Choroid plexus epithelial cell (primary cell): ENCODE data around the gene GRAMD1B.

ENCODE experiments used
- DNase-seq: peaks from one replicate; pipeline ENCODE4 v3.0.0-alpha.2; 2010; ENCODE audit warnings: low read depth
- H3K4me3 ChIP-seq: 2 replicates; pipeline ENCODE4 v1.5.1; 2011; ENCODE audit warnings: low read depth, mild to moderate bottlenecking, control low read depth, low read length, moderate library complexity
- TF ChIP-seq, protein P1 (sequence below): conservative IDR thresholded peaks from 2 replicates; pipeline ENCODE4 v1.5.1; 2011; ENCODE audit warnings: low read depth, mild to moderate bottlenecking, control low read depth, inconsistent platforms, low read length, moderate library complexity

Gene GRAMD1B

DNA sequence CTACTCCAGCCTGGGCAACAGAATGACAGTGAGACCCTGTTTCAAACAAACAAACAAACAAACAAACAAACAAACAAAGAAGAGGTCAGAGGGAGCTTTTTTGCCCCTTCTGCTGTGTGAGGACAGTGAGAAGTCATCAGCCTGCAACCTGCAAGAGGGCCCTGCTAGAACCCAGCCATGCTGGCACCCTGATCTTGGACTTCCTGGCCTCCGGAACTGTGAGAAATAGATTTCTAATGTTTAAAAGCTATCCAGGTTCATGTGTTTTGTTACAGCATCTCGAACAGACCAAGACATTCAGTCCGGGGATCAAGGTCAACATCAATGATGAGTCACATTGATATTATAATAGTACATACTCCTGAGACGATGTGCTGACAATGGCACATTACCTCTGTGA lies 41.4 kb upstream of the GRAMD1B start:
- no peak for DNase-seq
- TF ChIP-seq, protein P1, sequence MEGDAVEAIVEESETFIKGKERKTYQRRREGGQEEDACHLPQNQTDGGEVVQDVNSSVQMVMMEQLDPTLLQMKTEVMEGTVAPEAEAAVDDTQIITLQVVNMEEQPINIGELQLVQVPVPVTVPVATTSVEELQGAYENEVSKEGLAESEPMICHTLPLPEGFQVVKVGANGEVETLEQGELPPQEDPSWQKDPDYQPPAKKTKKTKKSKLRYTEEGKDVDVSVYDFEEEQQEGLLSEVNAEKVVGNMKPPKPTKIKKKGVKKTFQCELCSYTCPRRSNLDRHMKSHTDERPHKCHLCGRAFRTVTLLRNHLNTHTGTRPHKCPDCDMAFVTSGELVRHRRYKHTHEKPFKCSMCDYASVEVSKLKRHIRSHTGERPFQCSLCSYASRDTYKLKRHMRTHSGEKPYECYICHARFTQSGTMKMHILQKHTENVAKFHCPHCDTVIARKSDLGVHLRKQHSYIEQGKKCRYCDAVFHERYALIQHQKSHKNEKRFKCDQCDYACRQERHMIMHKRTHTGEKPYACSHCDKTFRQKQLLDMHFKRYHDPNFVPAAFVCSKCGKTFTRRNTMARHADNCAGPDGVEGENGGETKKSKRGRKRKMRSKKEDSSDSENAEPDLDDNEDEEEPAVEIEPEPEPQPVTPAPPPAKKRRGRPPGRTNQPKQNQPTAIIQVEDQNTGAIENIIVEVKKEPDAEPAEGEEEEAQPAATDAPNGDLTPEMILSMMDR, result no peak

DNA sequence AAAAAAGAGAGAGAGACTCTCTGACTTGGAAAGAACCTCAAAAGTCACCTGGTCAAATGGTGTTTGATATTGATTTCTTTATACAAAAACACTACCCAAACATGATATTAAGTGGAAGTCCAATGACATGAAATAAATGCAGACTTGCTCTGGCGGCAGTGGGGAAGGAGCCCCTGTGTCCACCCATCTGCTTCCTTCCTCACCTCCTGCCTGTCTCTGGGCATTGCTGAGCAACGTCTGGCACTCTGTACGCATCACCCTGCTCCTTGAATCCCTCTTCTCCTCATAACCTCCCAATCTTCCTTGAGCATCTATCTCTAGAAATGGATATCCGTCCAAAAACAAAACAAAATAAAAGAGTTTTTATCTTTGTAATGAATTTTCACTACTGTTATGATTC lies 39.9 kb upstream of the GRAMD1B start:
- DNase-seq, result no peak
- TF ChIP-seq, protein P1, result no peak
- no peak overlapping the region for H3K4me3 ChIP-seq

More for the DNA sequence above, 41.4 kb upstream of the GRAMD1B start:
- H3K4me3 ChIP-seq, result no peak overlapping the region

DNA sequence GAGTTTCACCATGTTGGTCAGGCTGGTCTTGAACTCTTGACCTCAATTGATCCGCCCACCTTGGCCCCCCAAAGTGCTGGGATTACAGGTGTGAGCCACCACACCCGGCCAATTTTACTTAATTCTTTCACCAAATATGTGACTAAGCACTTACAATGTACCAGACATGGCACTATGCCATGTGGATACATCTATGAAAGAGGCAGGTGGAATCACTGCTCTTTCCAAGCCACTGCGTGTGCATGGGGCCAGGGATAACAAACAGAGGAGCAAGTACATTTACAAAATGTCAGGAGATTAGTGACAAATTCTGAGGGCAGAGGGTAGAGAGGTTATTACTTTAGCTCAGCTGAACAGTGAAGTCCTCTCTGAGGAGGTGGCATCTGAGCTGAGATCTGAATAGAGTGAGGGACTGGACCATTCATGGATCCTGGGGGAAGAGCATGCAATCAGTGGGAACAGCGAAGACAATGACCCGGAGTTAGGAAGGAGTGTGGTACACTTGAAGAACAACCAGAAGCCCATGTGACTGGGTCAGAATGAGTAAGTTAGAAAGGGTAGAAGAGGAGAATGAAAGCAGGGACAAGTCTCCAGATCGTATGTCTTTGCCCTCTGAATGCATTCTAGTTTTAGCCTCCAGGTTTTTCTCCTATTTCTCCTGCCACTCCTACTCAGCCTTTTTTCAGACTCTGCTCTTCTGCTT lies 38.3 kb upstream of the GRAMD1B start:
- DNase-seq, result no peak
- TF ChIP-seq, protein P1, result no peak
- no peak overlapping the region for H3K4me3 ChIP-seq

DNA sequence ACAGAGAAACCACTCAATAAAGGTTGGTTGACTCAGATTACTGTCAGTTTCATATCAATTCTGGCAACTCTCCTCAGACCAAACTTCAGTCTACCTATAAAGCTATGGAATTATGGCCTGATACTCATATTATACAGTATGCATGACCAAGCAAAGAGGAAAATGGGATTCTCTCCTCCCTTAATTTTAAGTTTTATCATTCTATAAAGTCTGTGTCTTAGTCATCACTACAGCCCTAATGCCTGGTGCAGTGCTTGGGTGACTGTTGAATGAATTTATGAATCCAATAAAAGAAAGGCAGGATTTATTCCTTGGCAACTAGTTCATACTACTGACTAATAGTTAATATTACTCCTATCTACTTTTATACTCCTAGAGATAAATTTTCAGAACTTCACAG lies 37.6 kb upstream of the GRAMD1B start:
- no peak for DNase-seq
- TF ChIP-seq, protein P1, result no peak
- H3K4me3 ChIP-seq, result no peak overlapping the region

DNA sequence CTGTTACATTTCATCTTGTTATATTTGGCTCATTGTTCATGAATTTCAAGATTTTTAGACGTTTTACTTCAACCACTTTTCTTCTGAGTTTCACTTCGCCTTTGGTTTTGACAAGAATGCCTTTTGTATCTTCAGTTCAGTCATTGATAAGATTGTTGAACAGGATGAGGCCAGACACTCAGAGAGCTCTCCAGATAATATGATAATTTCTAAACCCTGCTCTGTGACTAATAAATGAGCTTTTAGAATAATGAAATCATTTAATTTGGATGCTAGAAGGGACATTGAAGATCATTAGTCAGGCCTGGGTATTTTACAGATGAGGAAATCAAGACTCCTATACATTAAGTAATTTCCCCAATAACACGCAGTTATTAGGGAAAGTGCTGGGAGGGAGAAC lies 37.2 kb upstream of the GRAMD1B start:
- no peak for DNase-seq
- TF ChIP-seq, protein P1, result no peak
- H3K4me3 ChIP-seq, result no peak overlapping the region

DNA sequence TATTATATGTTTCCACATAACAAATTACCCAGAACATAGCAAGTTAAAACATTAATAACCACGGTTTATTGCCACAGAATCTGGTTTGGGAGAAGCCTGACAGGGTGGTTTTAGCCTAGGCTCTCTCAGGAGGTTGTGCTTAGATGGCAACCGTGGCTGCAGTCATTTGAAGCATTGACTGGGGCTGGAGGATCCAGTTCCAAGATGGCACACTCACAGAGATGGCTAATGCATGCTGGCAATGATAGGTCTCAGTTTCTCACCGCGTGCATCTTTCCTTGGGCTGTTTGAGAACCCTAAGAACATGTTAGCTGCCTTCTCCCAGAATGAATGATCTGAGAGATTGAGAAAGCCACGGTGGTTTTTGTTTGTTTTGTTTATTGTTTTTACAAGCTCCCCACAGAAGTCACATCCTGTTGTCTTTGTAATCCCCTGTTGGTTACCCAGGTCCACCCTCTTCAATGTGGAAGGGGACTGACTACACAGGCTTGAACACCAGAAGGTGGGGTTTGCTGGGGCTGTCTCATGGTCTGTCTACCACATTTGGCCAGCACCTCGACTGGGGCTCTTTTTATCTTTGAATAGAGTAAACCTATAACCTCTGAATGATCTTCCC lies 36.6 kb upstream of the GRAMD1B start:
- TF ChIP-seq, protein P1, result no peak
- H3K4me3 ChIP-seq, result no peak overlapping the region
- DNase-seq, result no peak

DNA sequence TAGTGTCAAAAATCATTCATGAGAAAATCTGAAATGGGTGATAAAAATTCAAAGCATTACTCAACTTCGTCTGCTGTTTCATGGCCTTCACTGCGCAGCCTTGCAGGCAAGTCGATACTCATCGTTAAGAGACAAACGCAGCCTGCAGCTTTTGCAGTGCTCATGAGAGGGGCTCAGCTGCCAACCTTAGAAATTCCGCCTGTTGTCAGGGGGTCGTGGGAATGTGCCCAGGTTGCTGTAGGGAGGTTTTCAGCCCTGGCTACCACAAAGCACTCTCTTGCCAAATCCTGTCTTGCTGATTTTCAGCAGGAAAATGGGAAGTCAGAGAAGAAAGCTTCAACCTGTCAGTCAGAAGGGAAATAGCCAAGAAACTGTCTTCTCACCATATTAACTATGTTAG lies 25.4 kb upstream of the GRAMD1B start:
- no peak overlapping the region for H3K4me3 ChIP-seq
- DNase-seq, result no peak
- TF ChIP-seq, protein P1, result no peak
